Thyroid gland (tissue), 4 donors: Measurements from ENCODE around the gene VCAN.

Source experiments
- POLR2A ChIP-seq, 2 donors: fragments of 450-650 bp; IDR thresholded peaks; one replicate each; pipeline ENCODE4 v1.6.1; 2017; ENCODE audit warnings: antibody characterized with exemption in 2 of 2, mild to moderate bottlenecking in 2 of 2, moderate library complexity in 1 of 2
- TF ChIP-seq, protein P1 (sequence below), 6 experiments: fragments of 200-600 bp in 3 of 6; fragments of 450-650 bp in 3 of 6; sonication (generic) in 3 of 6; IDR thresholded peaks; one replicate each; pipeline ENCODE4 v1.5.1; 2016 to 2019; ENCODE audit warnings: antibody characterized with exemption in 6 of 6, mild to moderate bottlenecking in 2 of 6, inconsistent platforms in 1 of 6, moderate library complexity in 1 of 6

GRCh38 chr5:83527221-83527620 is 55.7 kb downstream of the VCAN start:
- TF ChIP-seq, protein P1, sequence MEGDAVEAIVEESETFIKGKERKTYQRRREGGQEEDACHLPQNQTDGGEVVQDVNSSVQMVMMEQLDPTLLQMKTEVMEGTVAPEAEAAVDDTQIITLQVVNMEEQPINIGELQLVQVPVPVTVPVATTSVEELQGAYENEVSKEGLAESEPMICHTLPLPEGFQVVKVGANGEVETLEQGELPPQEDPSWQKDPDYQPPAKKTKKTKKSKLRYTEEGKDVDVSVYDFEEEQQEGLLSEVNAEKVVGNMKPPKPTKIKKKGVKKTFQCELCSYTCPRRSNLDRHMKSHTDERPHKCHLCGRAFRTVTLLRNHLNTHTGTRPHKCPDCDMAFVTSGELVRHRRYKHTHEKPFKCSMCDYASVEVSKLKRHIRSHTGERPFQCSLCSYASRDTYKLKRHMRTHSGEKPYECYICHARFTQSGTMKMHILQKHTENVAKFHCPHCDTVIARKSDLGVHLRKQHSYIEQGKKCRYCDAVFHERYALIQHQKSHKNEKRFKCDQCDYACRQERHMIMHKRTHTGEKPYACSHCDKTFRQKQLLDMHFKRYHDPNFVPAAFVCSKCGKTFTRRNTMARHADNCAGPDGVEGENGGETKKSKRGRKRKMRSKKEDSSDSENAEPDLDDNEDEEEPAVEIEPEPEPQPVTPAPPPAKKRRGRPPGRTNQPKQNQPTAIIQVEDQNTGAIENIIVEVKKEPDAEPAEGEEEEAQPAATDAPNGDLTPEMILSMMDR (IDR thresholded peaks at IDR 0.05) = no peak
- TF ChIP-seq POLR2A (IDR thresholded peaks at IDR 0.05) = no peak
